DND-41 (cell line): ENCODE results near the gene LTO1.

Source experiments
- EZH2 ChIP-seq: IDR thresholded peaks from 3 replicates; pipeline ENCODE4 v1.6.1; 2012; ENCODE audit warnings: borderline replicate concordance, low read depth, mild to moderate bottlenecking, moderate library complexity, low read length, inconsistent platforms; ENCODE audit not compliant: severe bottlenecking
- TF ChIP-seq, protein P1 (sequence below): IDR thresholded peaks from 2 replicates; pipeline ENCODE4 v1.5.1; 2012; ENCODE audit warnings: borderline replicate concordance, low read length, moderate library complexity, mild to moderate bottlenecking; ENCODE audit not compliant: poor library complexity, severe bottlenecking; ENCODE audit errors: extremely low read depth

GRCh38 chr11:69715446-69715845 is 40.3 kb upstream of the LTO1 start:
- TF ChIP-seq, protein P1, sequence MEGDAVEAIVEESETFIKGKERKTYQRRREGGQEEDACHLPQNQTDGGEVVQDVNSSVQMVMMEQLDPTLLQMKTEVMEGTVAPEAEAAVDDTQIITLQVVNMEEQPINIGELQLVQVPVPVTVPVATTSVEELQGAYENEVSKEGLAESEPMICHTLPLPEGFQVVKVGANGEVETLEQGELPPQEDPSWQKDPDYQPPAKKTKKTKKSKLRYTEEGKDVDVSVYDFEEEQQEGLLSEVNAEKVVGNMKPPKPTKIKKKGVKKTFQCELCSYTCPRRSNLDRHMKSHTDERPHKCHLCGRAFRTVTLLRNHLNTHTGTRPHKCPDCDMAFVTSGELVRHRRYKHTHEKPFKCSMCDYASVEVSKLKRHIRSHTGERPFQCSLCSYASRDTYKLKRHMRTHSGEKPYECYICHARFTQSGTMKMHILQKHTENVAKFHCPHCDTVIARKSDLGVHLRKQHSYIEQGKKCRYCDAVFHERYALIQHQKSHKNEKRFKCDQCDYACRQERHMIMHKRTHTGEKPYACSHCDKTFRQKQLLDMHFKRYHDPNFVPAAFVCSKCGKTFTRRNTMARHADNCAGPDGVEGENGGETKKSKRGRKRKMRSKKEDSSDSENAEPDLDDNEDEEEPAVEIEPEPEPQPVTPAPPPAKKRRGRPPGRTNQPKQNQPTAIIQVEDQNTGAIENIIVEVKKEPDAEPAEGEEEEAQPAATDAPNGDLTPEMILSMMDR, result no peak
- no peak for TF ChIP-seq EZH2
